NCI-H2081 (cell line): Measurements from ENCODE around the gene TMIGD2.
"Not testable (repeated sequence)": the region's sequence is repeated elsewhere in the genome, so short reads cannot be mapped to it uniquely, and the experiment has no call there.

Source experiments
- DNase-seq, 2 experiments: peaks; one replicate each; lab custom pipeline; 2025; lab: John Stamatoyannopoulos, UW

TMIGD2 gene

DNA sequence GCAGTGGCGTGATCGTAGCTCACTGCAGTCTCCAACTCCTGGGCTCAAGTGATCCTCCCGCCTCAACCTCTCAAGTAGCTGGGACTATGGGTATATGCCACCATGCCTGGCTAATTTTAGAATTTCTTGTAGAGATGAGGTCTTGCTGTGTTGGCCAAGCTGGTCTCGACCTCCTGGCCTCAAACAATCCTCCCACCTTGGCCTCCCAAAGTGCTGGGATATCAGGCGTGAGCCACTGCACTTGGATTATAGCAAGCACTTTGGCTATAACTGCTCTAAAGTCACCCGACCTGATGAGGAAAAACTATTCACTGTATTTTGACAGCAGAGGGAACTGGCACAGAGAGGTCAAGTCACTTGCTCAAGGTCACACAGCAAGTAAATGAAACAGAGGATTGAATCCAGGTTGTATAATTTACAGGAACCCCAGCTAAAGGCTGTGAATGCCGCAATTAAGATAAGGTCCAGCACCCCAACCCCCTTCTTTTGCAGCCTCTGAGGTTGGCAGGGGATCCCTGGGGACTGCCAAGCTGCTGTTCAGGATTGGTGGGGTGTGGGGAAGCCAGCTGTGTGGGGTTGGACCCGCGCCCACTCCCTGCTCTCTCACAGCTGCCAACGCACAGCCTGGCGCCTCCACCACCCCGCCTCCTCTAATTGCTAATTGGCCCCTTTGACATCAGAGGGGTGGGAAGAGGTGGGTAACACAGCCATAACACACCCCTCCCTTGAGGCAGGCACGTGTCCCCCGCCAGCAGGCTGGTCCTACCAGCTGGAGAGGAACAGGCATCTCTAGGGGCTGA, 6.0 kb downstream of the TMIGD2 start:
- peak; percentile 88 to 92 for DNase-seq

DNA sequence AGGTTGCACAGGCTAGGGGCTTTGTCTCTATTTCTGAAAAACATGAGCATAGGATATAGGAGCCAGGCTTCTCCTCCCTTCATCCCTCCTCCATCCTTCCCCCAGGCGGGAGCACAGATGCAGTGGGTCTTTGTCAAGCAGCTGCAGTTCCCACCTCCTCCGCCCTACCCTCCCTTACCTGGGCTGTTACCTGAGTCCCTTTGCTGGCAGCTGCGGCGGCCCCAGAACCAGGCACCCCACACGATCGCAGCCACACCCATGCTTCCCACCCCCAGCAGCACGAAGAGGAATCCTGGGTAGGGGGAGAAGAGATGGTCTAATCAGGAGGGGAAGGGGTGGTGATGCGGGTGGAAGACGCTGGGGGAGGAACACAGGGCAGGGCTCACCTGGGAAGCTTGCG, 7.8 kb downstream of the TMIGD2 start:
- no peak for DNase-seq

- no peak for DNase-seq
Measured at GRCh38 chr19:4292515-4292914, 9.7 kb downstream of the TMIGD2 start.

DNA sequence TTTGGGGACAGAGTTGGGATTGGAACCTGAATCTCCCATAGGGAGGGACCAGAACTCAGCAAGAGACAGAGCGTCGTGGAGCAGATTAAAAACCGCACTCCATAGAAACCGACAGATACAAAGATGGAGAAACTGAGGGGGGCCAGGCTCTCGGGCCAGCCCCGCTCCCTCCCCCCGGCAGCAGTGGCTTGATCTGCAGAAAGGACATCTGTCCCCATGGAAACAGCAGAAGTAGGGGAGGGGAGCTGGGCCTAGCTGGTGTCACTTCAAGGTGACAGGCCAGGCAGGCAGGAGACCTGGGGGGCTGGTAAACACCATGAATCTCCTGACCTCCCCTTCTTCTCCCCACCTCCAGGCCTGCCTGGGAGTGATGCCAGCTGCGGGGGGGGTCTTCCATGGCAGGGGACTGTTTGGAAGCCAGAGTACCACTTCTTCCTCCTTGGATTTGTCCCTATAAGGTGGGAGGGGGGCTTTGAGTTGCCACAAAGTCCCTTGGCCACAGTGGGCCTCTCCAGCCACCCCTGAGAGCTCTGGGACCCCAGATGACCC, 10.9 kb downstream of the TMIGD2 start:
- DNase-seq: no peak

DNA sequence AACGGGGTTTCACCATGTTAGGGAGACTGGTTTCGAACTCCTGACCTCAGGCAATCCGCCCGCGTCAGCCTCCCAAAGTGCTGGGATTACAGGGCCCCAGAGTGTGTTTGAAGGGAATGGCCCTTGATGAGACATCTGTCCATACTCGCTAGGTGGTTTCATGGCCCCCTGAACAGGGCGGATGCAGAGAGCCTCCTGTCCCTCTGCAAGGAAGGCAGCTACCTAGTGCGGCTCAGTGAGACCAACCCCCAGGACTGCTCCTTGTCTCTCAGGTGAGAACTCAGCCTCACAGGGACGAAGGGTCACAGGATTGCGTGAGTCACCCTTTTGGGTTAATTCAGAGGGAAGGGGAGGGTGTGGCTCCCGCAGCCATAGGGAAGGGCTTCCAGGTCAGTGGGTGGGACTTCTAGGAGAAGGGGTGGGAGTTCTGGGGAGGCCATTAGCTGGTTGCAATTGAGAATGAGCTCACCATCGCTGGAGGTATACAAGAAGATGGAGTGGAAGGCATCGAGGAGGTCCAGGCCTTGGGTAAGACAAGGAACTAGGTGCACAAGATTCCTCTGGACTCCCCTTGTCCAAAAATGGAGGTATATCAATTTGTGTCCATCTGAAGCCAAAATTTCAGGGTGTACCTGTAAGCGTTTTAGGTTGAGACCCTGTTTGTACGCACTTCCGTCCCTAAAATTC, 14.0 kb downstream of the TMIGD2 start:
- DNase-seq: no peak

DNA sequence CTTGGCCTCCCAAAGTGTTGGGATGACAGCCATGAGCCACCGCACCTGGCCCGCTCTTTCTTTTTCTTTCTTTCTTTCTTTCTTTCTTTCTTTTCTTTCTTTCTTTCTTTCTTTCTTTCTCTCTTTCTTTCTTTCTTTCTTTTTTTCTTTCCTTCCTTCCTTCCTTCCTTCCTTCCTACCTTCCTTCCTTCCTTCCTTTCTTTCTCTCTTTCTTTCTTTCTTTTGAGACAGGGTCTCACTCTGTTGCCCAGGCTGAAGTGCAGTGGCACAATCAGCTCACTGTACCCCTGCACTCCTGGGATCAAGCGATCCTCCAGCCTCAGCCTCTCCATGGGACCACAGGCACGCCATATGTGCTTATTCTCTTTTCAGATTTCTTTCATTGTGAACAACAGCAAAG, 16.0 kb downstream of the TMIGD2 start:
- not testable (repeated sequence) for DNase-seq

DNA sequence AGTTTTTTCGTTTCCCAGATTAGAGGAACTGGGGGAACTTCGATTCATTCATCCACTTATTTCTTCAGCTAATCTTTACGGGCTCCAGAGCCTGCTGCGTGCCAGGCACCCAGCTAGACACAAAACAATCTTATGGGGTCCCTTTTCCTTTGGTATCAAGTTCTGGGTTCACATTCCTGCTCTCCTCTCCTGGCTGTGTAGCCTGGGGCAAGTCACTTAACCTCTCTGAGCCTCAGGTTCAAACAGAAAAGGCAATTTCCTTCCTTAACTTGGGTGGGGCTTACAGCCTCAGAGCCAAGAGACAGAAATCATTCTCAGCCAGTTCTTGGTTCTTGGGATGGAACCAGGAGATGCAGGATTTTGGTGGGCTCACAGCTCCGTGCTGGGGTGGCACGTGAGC, 17.2 kb downstream of the TMIGD2 start:
- DNase-seq: no peak

- peak in 1 of 2 experiments; percentile 11 for DNase-seq
Measured at GRCh38 chr19:4284176-4284958, 17.8 kb downstream of the TMIGD2 start.

GRCh38 chr19:4279530-4280422, 22.4 kb downstream of the TMIGD2 start:
- DNase-seq: no peak

GRCh38 chr19:4279267-4279529, 23.0 kb downstream of the TMIGD2 start:
- DNase-seq: no peak

GRCh38 chr19:4278419-4279266, 23.5 kb downstream of the TMIGD2 start, which contains the start of gene SHD:
TSS of gene SHD (plus strand) at chr19:4279266. CDS start at chr19:4280064, 798 bp downstream.
- no peak for DNase-seq

DNA sequence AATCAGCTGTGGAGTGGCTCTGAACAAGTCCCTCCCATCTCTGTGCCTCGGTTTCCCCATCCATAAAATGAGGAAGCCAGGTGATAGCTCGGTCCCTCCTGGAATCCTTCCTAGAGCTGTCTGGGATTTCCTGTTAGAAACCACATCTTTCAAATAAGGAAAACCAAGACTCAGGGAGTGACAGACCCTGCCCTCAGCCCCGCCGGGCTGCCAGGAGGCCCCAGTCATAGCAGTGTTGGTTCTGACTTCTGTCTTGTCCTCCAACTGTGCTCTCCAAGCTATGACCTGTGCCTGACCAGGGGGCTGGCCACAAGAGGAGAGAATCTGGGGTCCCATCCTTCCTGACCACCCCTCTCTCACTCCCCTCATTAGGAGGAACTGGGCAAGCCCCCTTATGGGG, 24.2 kb downstream of the TMIGD2 start:
- no peak for DNase-seq

DNA sequence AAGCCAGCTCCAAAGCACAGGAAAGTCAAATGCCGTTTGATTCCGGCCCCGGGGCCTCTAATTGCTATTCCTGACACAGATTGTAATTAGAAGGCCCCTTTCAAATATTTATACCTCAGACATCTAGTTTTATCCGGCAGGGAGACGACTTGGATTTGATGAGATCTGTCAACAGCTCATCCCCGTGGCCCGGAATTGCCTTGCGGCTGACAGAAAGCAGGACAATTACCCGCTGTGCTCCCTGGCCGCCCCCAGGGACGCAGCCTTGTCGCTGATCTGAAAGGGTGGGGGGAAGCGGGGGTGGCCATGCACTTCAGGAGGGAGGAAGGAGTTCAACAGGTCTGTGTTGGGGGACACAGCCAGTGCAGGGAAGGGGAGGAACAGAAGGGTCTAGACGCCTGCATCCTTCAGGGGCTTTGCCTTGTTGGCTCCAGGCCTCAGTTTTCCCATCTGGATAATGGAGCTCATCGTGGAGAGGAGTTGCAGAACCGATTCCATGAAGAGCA, 24.9 kb downstream of the TMIGD2 start:
- DNase-seq: no peak

- not testable (repeated sequence) for DNase-seq
Measured at GRCh38 chr19:4274321-4274686, 27.9 kb downstream of the TMIGD2 start.

DNA sequence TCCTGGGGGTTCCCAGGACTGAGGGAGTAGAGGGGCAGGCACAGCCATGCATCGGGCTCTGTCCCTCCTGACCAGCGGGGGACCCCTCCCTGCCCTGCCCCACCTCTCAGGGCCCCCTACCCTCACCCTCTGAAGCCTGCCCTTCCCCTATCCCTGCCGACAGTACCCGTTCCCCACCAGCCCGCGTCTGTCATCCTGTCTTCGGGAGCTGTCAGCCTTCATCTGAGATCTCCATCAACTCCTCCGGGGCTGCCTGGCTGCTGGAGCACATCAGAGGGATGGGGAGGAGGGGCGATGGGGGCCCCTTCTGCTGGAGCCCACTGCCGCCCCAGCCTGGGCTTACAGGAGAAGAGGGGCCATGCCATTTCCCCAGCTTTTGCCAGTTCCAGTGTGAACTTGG, 29.3 kb downstream of the TMIGD2 start:
- DNase-seq: no peak

DNA sequence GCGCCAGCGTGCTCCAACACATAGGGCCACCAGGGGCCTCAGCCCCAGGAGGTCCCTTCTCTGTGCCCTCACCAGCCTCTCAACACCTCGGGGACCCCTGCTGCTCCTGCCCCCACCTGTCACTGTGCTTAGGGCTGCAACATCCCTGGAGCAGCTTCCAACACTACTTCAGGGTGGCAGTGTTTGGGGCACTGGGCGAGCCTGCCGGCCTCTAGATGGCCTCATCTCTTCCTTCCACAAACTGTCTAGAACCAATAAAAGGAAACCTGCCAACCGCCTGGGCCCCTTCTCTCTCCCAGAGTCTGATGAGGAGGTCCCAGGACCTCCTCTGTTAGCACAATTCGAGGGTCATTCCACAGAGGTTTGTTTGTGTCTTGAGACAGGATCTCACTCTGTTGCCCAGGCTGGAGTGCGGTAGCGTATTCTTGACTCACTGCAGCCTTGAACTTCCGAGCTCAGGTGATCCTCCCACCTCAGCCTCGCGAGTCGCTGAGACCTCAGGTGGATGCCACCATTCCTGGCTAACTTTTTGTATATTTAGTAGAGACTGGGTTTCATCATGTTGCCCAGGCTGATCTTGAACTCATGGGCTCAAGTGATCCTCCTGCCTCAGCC, 33.3 kb downstream of the TMIGD2 start:
- DNase-seq: no peak

- no peak for DNase-seq
Measured at GRCh38 chr19:4267901-4268815, 34.0 kb downstream of the TMIGD2 start.

GRCh38 chr19:4267101-4267900, 34.9 kb downstream of the TMIGD2 start:
- no peak for DNase-seq
